T-helper 9 cell (primary cell): ENCODE measurements around the gene TCEANC2.
"Not testable (repeated sequence)": the region's sequence is repeated elsewhere in the genome, so short reads cannot be mapped to it uniquely, and the experiment has no call there.

Experiments used
- DNase-seq: peaks from one replicate; pipeline ENCODE4 v3.0.0-alpha.2; 2020

TCEANC2 gene

DNA sequence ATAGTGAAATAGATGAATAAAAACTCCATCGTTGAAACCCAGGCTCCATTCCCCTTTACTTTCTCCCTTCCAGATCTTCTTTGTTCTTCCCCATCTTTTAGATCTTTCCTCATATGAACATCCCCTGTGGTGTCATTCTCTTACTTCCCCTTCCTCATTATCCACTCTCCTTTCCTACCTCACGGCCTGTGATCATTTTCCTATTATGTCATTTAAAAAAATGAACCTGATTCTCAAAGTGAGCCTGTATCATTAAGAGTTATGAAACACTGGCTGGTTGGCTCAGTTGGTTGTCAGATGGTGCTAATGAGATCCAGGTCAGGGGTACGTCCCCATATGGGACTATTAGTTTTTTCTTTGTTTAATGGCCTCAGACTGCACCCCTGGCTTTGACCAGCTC lies 38.3 kb downstream of the TCEANC2 start:
- DNase-seq, result no peak

- no peak for DNase-seq
These were observed 40.8 kb downstream of the TCEANC2 start for GRCh38 chr1:54094001-54094729.

GRCh38 chr1:54094730-54095105 lies 41.3 kb downstream of the TCEANC2 start:
- not testable (repeated sequence) for DNase-seq

DNA sequence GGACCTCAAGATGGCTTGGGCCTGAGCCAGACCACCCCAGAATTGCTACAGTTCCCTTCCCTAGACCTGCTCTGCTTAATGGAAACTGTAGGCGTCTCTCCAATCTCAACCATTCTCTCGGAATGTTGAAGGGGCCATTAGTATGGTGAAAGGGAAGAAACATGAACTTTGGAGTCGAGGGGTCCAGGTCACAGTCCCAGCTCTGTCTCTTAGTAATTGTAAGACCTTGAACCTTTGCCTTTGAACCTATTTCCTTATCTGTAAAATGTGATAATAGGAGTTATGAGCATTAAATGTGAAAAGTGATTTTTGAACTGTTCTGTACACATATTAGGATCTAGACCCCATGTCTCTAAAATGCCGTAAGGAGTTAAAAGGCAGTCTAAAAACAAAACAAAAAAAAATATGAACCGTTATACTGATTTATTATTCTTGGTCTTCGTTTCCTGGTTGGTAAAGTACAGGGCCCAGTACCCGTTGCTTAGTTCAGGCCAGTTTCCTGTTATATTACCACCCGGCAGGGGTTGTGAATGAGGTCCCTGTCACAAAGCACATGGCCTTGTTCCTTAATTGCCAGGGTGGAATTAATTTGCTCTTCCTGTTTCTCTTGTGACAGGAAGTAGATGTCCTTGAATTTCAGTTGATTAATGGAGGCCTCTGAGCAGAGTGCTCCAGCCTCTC lies 42.3 kb downstream of the TCEANC2 start:
- DNase-seq, result no peak

- DNase-seq, result no peak
These were observed 42.9 kb downstream of the TCEANC2 start for GRCh38 chr1:54096227-54096876.

GRCh38 chr1:54096877-54097240 lies 43.5 kb downstream of the TCEANC2 start:
- DNase-seq, result no peak

- no peak for DNase-seq
These were observed 45.7 kb downstream of the TCEANC2 start for GRCh38 chr1:54099061-54099610.

DNA sequence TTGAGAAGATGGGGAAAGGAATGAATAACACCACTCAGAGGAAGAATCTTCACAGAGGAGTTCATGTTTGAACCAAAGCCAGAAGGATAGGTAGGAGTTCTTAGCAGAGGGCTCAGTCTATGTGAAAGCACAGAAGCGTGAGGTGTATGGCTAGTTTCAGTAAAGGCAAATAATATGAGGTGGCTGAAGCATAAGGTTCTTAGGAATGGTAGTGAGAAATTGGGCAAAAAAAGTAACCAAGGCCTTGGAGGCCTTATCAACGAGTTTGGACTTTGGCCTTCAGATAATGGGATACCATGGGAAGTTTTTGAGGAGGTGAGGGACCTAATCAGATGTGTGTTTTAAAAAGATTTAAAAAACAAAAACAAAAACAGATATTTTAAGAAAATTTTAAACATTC lies 47.1 kb downstream of the TCEANC2 start:
- no peak for DNase-seq

GRCh38 chr1:54103414-54103813 lies 50.0 kb downstream of the TCEANC2 start:
- DNase-seq, result no peak

DNA sequence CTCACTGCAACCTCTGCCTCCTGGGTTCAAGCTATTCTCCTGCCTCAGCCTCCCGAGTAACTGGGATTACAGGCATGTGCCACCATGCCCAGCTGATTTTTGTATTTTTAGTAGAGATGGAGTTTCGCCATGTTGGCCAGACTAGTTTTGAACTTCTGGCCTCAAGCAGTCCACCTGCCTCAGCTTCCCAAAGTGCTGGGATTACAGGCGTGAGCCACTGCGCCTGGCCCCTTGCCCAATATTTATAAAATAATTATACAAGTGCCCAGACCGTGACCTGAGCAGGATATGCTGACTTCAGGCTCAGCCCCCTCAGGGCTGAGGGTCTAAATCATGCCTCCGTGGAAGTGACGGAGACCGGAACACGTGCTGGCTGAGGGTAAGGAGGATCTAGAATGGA lies 51.2 kb downstream of the TCEANC2 start:
- not testable (repeated sequence) for DNase-seq

- DNase-seq, result no peak
These were observed 51.7 kb downstream of the TCEANC2 start for GRCh38 chr1:54105080-54105479.

DNA sequence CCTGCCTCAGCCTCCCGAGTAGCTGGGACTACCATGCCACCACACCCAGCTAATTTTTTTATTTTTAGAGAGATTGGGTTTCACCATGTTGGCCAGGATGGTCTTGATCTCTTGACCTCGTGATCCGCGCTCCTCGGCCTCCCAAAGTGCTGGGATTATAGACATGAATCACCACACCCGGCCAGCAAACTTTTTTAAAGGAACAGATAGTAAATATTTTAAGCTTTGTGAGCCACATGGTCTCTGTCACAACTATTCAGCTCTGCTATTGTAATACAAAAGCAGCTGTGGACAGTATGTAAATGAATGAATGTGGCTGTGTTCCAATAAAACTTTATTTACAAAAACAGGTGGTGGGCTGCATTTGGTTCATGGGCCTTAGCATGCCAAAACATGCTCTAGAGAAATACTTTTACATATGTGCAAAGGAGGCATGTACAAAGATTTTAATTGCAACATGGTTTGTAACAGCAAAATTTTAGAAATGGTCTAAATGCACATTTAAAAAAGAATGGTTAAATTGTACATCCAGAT lies 52.4 kb downstream of the TCEANC2 start:
- no peak for DNase-seq

DNA sequence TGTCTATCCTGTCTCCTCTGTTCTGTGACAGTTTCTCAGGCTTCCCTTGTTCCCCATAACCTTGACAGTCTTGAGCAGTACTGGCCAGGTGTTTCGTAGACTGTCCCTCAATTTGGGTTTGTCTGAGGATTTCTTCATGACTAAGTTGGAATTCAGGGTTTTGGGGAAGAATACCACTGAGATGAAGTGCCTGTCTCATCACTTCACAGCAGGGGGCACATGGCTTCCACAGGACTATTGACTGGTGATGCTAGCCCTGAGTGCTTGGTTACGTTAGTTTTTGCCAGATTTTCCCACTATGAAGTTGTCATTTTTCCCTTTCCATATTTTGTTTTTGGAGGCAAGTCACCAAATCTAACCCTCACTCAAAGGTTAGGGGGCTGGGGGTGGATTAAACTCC lies 53.7 kb downstream of the TCEANC2 start:
- no peak for DNase-seq

DNA sequence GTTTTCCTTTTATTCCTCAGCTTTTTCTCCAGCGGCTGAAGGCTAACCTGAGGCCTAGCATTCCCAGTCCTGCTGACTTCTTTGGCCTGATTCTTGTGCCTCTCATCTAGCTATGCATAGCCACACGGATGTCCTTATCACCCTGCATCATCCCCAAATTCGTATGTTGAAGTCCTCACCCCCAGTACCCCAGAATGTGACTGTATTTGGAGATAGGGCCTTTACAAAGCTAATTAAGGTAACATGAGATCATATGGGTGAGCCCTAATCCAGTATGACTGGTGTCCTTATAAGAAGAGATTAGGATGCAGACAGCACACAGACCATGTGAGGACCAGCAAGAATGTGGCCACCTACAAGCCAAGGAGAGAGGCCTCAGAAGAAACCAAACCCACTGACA lies 54.7 kb downstream of the TCEANC2 start:
- no peak for DNase-seq

GRCh38 chr1:54109129-54110090 lies 56.0 kb downstream of the TCEANC2 start:
- no peak for DNase-seq

- no peak for DNase-seq
These were observed 57.6 kb downstream of the TCEANC2 start for GRCh38 chr1:54110996-54111395.

DNA sequence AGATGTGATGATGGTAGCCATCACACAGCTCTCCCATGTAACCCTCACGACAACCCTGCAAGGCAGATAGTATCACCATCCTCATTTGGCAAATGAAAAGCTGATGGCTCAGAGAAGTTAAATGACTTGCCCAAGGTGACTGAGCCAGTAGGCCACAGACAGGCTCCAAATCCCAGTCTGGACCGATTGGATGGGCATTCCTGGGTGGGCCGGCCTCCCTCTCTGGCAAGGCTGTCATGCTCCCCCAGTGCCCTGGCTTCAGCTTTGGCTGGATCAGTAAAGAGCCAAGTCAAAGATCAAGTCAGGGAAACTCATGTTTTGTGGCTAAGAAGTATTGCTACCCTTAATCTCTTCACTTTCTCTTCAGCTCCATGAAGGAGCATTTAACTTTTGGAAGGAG lies 58.2 kb downstream of the TCEANC2 start:
- no peak for DNase-seq

- DNase-seq, result no peak
These were observed 58.6 kb downstream of the TCEANC2 start for GRCh38 chr1:54112027-54112426.

GRCh38 chr1:54112705-54113368 lies 59.4 kb downstream of the TCEANC2 start:
- no peak for DNase-seq

DNA sequence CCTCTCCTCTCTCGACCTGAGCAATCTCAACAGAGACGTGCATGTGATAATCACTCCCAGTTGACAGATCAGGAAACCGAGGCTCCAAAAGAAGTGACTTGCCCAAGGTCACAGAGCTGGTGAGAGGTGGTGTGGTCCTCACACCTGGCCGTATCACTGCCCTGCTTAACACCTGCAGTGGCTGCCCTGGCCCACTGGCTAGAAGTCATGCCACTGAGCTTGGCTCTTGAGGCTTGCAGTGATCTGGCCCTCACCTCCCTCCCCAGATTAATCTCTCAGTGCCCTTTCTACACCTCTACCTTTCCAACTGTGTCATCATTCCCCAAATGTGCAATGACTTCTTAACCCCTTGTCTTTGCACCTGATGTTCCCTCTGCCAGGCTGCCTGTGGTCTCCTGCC lies 60.6 kb downstream of the TCEANC2 start:
- DNase-seq, result no peak

- no peak for DNase-seq
These were observed 61.5 kb downstream of the TCEANC2 start for GRCh38 chr1:54114955-54115354.

DNA sequence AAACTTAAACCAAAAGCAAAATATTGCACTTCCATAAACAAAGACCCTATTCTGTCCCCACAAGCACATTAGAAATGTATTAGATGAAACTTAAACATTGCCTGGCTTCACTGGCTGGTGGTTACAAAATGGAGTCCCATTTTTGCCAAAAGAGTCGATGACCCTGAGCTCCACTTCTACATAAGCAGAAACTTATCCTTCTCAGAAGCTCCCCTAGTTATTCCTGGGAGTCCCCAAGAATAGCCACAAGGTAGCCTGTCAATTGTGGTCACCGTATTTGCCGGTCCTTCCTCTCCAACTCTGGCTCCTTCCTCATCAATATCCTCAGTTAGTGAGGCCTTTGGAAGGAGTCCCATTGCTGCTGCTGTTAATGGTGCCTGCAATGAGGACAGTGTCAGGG lies 62.1 kb downstream of the TCEANC2 start:
- no peak for DNase-seq
